ENCODE results near the gene G6PC1.
A peak's percentile ranks its signal among the peaks of the same experiment; 100 is the strongest.
"Not testable (repeated sequence)": the region's sequence is repeated elsewhere in the genome, so short reads cannot be mapped to it uniquely, and the experiment has no call there.

Gene G6PC1

GRCh38 chr17:42900460-42901331, at the start of gene G6PC1:
TSS of gene G6PC1 (plus strand) at chr17:42900799. CDS start at chr17:42900877, 78 bp downstream.
- no peak for DNase-seq

- no peak for DNase-seq
Observed at GRCh38 chr17:42850954-42851353, 49.6 kb upstream of the G6PC1 start, which contains the start of gene AOC3. TSS of gene AOC3 (plus strand) at chr17:42851199. CDS start at chr17:42851344, 145 bp downstream.

DNA sequence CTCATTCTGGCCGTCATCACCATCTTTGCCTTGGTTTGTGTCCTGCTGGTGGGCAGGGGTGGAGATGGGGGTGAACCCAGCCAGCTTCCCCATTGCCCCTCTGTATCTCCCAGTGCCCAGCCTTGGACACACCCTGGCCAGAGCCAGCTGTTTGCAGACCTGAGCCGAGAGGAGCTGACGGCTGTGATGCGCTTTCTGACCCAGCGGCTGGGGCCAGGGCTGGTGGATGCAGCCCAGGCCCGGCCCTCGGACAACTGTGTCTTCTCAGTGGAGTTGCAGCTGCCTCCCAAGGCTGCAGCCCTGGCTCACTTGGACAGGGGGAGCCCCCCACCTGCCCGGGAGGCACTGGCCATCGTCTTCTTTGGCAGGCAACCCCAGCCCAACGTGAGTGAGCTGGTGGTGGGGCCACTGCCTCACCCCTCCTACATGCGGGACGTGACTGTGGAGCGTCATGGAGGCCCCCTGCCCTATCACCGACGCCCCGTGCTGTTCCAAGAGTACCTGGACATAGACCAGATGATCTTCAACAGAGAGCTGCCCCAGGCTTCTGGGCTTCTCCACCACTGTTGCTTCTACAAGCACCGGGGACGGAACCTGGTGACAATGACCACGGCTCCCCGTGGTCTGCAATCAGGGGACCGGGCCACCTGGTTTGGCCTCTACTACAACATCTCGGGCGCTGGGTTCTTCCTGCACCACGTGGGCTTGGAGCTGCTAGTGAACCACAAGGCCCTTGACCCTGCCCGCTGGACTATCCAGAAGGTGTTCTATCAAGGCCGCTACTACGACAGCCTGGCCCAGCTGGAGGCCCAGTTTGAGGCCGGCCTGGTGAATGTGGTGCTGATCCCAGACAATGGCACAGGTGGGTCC, 49.0 kb upstream of the G6PC1 start:
- not testable (repeated sequence) for DNase-seq

- DNase-seq: no peak
Observed at GRCh38 chr17:42852351-42852750, 48.2 kb upstream of the G6PC1 start.

- peak; percentile 17 for DNase-seq
Observed at GRCh38 chr17:42853004-42853403, 47.6 kb upstream of the G6PC1 start.

GRCh38 chr17:42853597-42853967, 47.0 kb upstream of the G6PC1 start:
- DNase-seq: no peak

DNA sequence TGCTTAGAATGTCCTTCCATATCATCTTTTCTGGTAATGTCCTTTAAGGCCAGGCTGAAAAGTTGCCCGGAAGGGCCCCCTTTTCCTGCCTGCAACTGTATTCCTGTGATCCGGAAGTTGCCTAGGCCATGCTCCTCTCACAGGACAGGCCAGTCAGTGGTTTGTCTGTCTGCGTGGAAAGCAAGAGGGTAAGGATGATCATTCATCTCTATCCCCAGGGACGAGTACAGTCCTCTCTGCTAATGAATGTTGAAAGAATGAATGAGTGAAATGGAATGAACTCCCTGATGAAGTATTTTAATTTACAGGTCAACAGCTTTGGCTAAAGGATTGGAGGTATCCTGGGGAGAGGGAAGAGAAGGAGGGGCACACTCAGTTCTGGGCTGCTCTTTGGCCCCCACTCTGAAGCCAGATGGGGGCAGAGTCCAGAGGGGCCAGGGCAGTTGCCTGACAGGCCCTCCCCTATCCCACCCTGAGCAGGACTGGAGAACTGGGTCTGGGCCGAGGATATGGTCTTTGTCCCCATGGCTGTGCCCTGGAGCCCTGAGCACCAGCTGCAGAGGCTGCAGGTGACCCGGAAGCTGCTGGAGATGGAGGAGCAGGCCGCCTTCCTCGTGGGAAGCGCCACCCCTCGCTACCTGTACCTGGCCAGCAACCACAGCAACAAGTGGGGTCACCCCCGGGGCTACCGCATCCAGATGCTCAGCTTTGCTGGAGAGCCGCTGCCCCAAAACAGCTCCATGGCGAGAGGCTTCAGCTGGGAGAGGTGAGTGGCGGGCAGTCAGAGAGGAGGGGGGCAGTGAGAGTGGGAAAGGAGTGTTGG, 46.4 kb upstream of the G6PC1 start:
- DNase-seq: no peak

DNA sequence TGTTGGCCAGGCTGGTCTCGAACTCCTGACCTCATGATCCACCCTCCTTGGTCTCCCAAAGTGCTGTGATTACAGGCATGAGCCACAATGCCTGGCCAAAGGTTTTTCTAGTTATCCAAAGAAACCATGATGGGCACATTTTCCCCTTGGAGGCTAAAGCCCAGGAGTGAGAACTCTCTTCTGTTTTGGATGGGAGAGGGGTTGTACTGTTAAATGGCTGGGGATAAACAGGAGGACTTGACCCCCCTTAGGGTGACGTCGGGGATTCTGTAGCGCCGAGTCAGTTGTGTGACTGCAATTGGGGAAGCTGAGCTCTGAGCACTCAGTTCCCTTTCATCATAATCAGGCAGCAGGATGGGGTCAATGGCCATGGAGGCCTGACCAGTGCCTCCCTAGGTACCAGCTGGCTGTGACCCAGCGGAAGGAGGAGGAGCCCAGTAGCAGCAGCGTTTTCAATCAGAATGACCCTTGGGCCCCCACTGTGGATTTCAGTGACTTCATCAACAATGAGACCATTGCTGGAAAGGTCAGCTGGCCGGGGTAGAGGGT, 45.5 kb upstream of the G6PC1 start:
- DNase-seq: no peak

DNA sequence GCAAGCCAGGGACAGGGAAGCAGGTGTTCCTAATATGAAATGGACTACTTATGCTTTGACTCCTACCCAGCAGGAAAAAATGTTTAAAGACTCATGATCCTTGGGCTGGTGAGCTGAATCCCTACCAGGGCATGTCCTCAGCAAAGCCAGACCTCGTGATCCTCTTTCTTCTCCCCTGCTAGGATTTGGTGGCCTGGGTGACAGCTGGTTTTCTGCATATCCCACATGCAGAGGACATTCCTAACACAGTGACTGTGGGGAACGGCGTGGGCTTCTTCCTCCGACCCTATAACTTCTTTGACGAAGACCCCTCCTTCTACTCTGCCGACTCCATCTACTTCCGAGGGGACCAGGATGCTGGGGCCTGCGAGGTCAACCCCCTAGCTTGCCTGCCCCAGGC, 44.5 kb upstream of the G6PC1 start:
- DNase-seq: not testable (repeated sequence)

DNA sequence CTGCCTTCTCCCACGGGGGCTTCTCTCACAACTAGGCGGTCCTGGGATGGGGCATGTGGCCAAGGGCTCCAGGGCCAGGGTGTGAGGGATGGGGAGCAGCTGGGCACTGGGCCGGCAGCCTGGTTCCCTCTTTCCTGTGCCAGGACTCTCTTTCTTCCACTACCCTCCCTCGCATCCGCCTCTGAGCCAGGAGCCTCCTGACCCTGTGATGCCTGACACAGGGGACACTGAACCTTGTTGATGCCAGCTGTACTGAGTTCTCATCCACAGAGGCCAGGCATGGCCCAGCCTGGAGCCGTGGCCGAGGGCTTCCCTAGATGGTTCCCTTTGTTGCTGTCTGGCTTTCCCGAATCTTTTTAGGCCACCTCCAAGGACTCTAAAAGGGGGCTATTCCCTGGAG, 44.1 kb upstream of the G6PC1 start:
- not testable (repeated sequence) for DNase-seq

- DNase-seq: no peak
Observed at GRCh38 chr17:42857389-42857788, 43.2 kb upstream of the G6PC1 start.

DNA sequence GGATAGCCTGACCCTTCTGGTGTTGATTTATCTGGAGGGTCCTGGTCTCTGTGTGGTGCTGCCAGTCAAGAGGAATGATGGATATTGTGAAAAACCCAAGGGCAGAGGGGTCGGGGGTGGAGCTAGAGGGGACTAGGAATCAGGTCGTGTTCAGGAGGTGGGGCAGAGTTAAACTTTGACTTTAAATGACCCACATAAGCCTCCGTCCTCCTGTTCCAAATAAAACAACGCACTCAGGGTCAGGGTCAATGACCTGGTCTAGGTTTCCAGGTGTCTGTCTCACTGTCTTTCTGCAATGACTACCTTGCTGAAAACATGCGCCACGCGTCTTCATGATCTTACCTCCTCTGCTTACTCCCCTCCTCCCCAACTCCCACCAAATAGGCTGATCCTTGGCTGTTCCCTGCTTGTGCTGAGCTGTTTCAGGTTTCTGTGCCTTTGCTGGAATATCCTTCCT, 34.9 kb upstream of the G6PC1 start:
- no peak for DNase-seq

- DNase-seq: no peak
Observed at GRCh38 chr17:42866216-42866615, 34.4 kb upstream of the G6PC1 start.

GRCh38 chr17:42866631-42867575, 33.7 kb upstream of the G6PC1 start:
- no peak for DNase-seq

GRCh38 chr17:42867694-42868261, 32.8 kb upstream of the G6PC1 start:
- not testable (repeated sequence) for DNase-seq

GRCh38 chr17:42868338-42868737, 32.3 kb upstream of the G6PC1 start:
- no peak for DNase-seq

DNA sequence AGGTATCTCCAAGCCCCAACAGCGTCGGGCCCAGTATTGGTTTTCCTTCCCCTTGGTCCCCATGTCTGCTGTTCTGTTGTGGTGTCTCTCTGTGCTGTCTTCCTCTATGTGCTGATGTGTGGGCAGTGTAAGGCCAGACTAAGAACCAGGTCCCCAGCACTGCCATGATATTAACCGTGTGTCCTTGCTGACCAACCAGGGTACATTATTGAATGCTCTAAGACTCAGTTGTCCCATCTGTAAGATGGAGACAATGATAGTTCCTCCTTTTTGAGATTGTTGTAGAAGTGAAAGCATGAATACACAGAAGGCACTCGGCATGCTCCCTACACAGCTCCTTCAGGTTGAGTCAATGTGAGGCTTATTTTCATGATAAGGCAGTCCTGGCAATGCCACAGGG, 29.0 kb upstream of the G6PC1 start:
- DNase-seq: no peak

DNA sequence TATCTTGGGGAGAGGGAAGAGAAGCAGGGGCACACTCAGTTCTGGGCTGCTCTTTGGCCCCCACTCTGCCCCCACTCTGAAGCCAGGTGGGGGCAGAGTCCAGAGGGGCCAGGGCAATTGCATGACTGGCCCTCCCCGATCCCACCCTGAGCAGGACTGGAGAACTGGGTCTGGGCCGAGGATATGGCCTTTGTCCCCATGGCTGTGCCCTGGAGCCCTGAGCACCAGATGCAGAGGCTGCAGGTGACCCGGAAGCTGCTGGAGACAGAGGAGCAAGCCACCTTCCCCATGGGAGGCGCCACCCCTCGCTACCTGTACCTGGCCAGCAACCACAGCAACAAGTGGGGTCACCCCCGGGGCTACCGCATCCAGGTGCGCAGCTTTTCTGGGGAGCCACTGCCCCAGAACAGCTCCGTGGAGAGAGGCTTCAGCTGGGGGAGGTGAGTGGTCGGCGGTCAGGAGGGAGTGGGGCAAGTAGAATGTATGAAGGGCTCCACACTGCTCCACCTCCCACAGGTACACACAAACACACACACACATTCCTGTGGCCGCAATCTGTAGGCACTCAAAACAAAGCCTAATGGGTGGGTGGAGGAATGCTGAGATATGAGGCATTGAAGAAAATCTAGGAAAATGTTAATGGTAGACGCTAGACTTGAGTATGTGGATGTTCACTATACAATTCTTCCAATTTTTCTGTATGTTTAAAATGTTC, 28.2 kb upstream of the G6PC1 start:
- no peak for DNase-seq

- DNase-seq: no peak
Observed at GRCh38 chr17:42873315-42873714, 27.3 kb upstream of the G6PC1 start.

Measured in MV-4-11 (cell line).